ENCODE measurements around the gene CHPF2. TPM values are rescaled to one million over a fixed set of nuclear protein-coding genes. Genes with fewer than 3 reads are reported as not detected.

The CHPF2 gene
- total and polyA plus RNA-seq, 2 experiments from 2014 or later, result 48.0 to 120 TPM

GRCh38 chr7:151187409-151188251 lies 44.7 kb upstream of the CHPF2 start:
- 57 to 60% methylated on average over 21 to 22 of the region's 22 CpGs for WGBS, 2 experiments (ENCODE audit: low coverage in 1 of 2, low lambda C conversion rate in 2 of 2, missing lambda C conversion rate in 2 of 2)
- Histone ChIP-seq H3K4me1 (ENCODE audit: insufficient read depth) (no peaks in the 10 kb centered on the region), H3K4me2 (ENCODE audit: unreplicated experiment) (no peak overlapping the region), H3K36me3 (ENCODE audit: low read depth) (no peaks in the 10 kb centered on the region), H3F3A (ENCODE audit: insufficient read depth) (no peaks in the 10 kb centered on the region), H3K9me3 (ENCODE audit: low read depth) (no peaks in the 10 kb centered on the region), H2AFZ (no peak overlapping the region), H3K27ac (no peak overlapping the region), H3K27me3 (replicated peaks; ENCODE audit: insufficient read depth) (peaks cover 27% of the 10 kb centered on the region), H3K9me2 (ENCODE audit: insufficient read depth) (no peaks in the 10 kb centered on the region), H3K9ac (no peak overlapping the region), H4K20me1 (ENCODE audit: insufficient read depth) (no peaks in the 10 kb centered on the region), H3K4me3 (no peak overlapping the region), H3K79me2 (ENCODE audit: insufficient read depth) (no peaks in the 10 kb centered on the region)
- in situ Hi-C loops (cut with MboI), result no loop called here
- no peak for TF ChIP-seq EZH2 (IDR thresholded peaks at IDR 0.05; ENCODE audit: insufficient read depth, poor library complexity, severe bottlenecking)
- no peak for TF ChIP-seq EZH2phosphoT487 (IDR thresholded peaks at IDR 0.05; ENCODE audit: insufficient read depth, low read depth)
- DNase-seq, result no peak

GRCh38 chr7:151188252-151188542 lies 44.1 kb upstream of the CHPF2 start:
- Histone ChIP-seq H3K27me3 (replicated peaks; ENCODE audit: insufficient read depth) (peaks cover 24% of the 10 kb centered on the region), H3K4me2 (ENCODE audit: unreplicated experiment) (no peak overlapping the region), H3K9me3 (ENCODE audit: low read depth) (no peaks in the 10 kb centered on the region), H3K79me2 (ENCODE audit: insufficient read depth) (no peaks in the 10 kb centered on the region), H3K4me1 (ENCODE audit: insufficient read depth) (no peaks in the 10 kb centered on the region), H3F3A (ENCODE audit: insufficient read depth) (no peaks in the 10 kb centered on the region), H3K9ac (no peak overlapping the region), H3K9me2 (ENCODE audit: insufficient read depth) (no peaks in the 10 kb centered on the region), H3K27ac (no peak overlapping the region), H3K4me3 (no peak overlapping the region), H2AFZ (no peak overlapping the region), H3K36me3 (ENCODE audit: low read depth) (no peaks in the 10 kb centered on the region), H4K20me1 (ENCODE audit: insufficient read depth) (no peaks in the 10 kb centered on the region)
- in situ Hi-C loops (cut with MboI), result no loop called here
- TF ChIP-seq EZH2phosphoT487 (IDR thresholded peaks at IDR 0.05; ENCODE audit: insufficient read depth, low read depth) (no peak), EZH2 (IDR thresholded peaks at IDR 0.05; ENCODE audit: insufficient read depth, poor library complexity, severe bottlenecking) (no peak)
- no peak for DNase-seq
- WGBS, 2 experiments (ENCODE audit: low coverage in 1 of 2, low lambda C conversion rate in 2 of 2, missing lambda C conversion rate in 2 of 2), result 37 to 47% methylated on average over 5 of the region's 5 CpGs

GRCh38 chr7:151189038-151189437 lies 43.2 kb upstream of the CHPF2 start:
- TF ChIP-seq EZH2 (IDR thresholded peaks at IDR 0.05; ENCODE audit: insufficient read depth, poor library complexity, severe bottlenecking), result no peak
- no peak for TF ChIP-seq EZH2phosphoT487 (IDR thresholded peaks at IDR 0.05; ENCODE audit: insufficient read depth, low read depth)
- Histone ChIP-seq H3K27me3 (replicated peaks; ENCODE audit: insufficient read depth) (peaks cover 32% of the 10 kb centered on the region), H3K36me3 (ENCODE audit: low read depth) (no peaks in the 10 kb centered on the region), H3K4me1 (ENCODE audit: insufficient read depth) (no peaks in the 10 kb centered on the region), H3K27ac (no peak overlapping the region), H3F3A (ENCODE audit: insufficient read depth) (no peaks in the 10 kb centered on the region), H3K4me3 (no peak overlapping the region), H3K79me2 (ENCODE audit: insufficient read depth) (no peaks in the 10 kb centered on the region), H4K20me1 (ENCODE audit: insufficient read depth) (no peaks in the 10 kb centered on the region), H3K9me2 (ENCODE audit: insufficient read depth) (no peaks in the 10 kb centered on the region), H3K9ac (no peak overlapping the region), H3K4me2 (ENCODE audit: unreplicated experiment) (no peak overlapping the region), H3K9me3 (ENCODE audit: low read depth) (no peaks in the 10 kb centered on the region), H2AFZ (no peak overlapping the region)
- WGBS, 2 experiments (ENCODE audit: low coverage in 1 of 2, low lambda C conversion rate in 2 of 2, missing lambda C conversion rate in 2 of 2), result 24 to 31% methylated on average over 4 of the region's 4 CpGs
- no peak for DNase-seq
- in situ Hi-C loops (cut with MboI), result no loop called here

GRCh38 chr7:151191544-151191943 lies 40.7 kb upstream of the CHPF2 start:
- H3K4me1 ChIP-seq (ENCODE audit: insufficient read depth), result no peaks in the 10 kb centered on the region
- H4K20me1 ChIP-seq (ENCODE audit: insufficient read depth), result no peaks in the 10 kb centered on the region
- no peak overlapping the region for H2AFZ ChIP-seq
- no peak overlapping the region for H3K4me2 ChIP-seq (ENCODE audit: unreplicated experiment)
- H3K27me3 ChIP-seq (replicated peaks; ENCODE audit: insufficient read depth), result peaks cover 52% of the 10 kb centered on the region
- WGBS, 2 experiments (ENCODE audit: low coverage in 1 of 2, low lambda C conversion rate in 2 of 2, missing lambda C conversion rate in 2 of 2), result 68 to 71% methylated on average over 12 of the region's 12 CpGs
- no peak overlapping the region for H3K9ac ChIP-seq
- H3K9me3 ChIP-seq (ENCODE audit: low read depth), result no peaks in the 10 kb centered on the region
- no peaks in the 10 kb centered on the region for H3K79me2 ChIP-seq (ENCODE audit: insufficient read depth)
- no peaks in the 10 kb centered on the region for H3K36me3 ChIP-seq (ENCODE audit: low read depth)
- no peak for DNase-seq
- TF ChIP-seq EZH2phosphoT487 (IDR thresholded peaks at IDR 0.05; ENCODE audit: insufficient read depth, low read depth) (no peak), EZH2 (IDR thresholded peaks at IDR 0.05; ENCODE audit: insufficient read depth, poor library complexity, severe bottlenecking) (no peak)
- no peaks in the 10 kb centered on the region for H3F3A ChIP-seq (ENCODE audit: insufficient read depth)
- no peak overlapping the region for H3K27ac ChIP-seq
- H3K9me2 ChIP-seq (ENCODE audit: insufficient read depth), result no peaks in the 10 kb centered on the region
- no peak overlapping the region for H3K4me3 ChIP-seq
- in situ Hi-C loops (cut with MboI), result no loop called here
